Measurements from ENCODE around the gene SMIM44.

- no peak for TF ChIP-seq POLR2A (IDR thresholded peaks at IDR 0.05)
- TF ChIP-seq POLR2AphosphoS5 (IDR thresholded peaks at IDR 0.05): no peak
- TF ChIP-seq, protein P1, sequence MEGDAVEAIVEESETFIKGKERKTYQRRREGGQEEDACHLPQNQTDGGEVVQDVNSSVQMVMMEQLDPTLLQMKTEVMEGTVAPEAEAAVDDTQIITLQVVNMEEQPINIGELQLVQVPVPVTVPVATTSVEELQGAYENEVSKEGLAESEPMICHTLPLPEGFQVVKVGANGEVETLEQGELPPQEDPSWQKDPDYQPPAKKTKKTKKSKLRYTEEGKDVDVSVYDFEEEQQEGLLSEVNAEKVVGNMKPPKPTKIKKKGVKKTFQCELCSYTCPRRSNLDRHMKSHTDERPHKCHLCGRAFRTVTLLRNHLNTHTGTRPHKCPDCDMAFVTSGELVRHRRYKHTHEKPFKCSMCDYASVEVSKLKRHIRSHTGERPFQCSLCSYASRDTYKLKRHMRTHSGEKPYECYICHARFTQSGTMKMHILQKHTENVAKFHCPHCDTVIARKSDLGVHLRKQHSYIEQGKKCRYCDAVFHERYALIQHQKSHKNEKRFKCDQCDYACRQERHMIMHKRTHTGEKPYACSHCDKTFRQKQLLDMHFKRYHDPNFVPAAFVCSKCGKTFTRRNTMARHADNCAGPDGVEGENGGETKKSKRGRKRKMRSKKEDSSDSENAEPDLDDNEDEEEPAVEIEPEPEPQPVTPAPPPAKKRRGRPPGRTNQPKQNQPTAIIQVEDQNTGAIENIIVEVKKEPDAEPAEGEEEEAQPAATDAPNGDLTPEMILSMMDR (IDR thresholded peaks at IDR 0.05 in 8 of 11, conservative IDR thresholded peaks at IDR 0.05 in 3 of 11): no peak
These were observed 10.4 kb upstream of the SMIM44 start for GRCh38 chr19:3493651-3494050.
